ENCODE data around the gene NT5C3A.
A peak's percentile ranks its signal among the peaks of the same experiment; 100 is the strongest.

NT5C3A gene

DNA sequence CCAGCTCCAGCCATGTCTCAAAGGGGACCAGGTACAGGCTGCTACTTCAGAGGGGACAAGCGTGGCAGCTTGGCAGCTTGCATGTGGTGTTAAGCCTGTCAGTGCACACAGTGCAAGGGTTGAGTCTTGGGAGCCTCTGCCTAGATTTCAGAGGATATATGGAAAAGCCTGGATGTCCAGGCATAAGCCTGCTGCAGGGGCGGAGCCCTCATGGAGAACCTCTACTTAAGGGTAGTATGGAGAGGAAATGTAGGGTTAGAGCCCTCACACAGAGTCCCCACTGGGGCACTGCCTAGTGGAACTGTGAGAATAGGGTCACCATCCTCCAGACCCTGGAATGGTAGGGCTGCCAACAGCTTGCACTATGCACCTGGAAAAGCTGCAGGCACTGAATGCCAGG is 7.7 kb upstream of the NT5C3A start:
- Histone ChIP-seq H3K9ac (ENCODE audit: low read length) (no peak overlapping the region), H3K4me1 (ENCODE audit: control insufficient read depth, insufficient read depth, low read length) (no peaks in the 10 kb centered on the region), H3K36me3 (ENCODE audit: control insufficient read depth, insufficient read depth, low read length) (no peaks in the 10 kb centered on the region), H3K4me3 (ENCODE audit: low read length) (no peak overlapping the region), H3K27me3 (ENCODE audit: control insufficient read depth, insufficient read depth, low read length) (no peaks in the 10 kb centered on the region), H3K9me3 (ENCODE audit: control insufficient read depth, low read length) (no peaks in the 10 kb centered on the region)

GRCh38 chr7:33067921-33068320 is 5.3 kb upstream of the NT5C3A start:
- Histone ChIP-seq H3K9me3 (ENCODE audit: control insufficient read depth, low read length) (no peaks in the 10 kb centered on the region), H3K36me3 (ENCODE audit: control insufficient read depth, insufficient read depth, low read length) (no peaks in the 10 kb centered on the region), H3K9ac (ENCODE audit: low read length) (no peak overlapping the region), H3K4me1 (ENCODE audit: control insufficient read depth, insufficient read depth, low read length) (peaks cover 4% of the 10 kb centered on the region), H3K27me3 (ENCODE audit: control insufficient read depth, insufficient read depth, low read length) (no peaks in the 10 kb centered on the region), H3K4me3 (ENCODE audit: low read length) (no peak overlapping the region)

DNA sequence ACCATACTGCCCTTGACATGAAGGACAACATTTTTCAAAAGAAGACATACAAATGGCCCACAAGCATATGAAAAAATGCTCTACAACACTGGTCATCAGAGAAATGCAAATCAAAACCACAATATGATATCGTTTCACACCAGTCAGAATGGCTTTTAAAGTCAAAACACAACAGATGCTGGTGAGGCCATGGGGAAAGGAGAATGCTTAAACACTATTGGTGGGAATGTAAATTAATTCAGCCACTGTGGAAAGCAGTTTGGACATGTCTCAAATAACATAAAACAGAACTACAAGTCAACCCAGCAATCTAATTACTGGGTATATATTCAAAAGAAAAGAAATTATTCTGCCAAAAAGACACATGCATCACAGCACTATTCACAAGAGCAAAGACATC is 4.2 kb upstream of the NT5C3A start:
- Histone ChIP-seq H3K4me1 (ENCODE audit: control insufficient read depth, insufficient read depth, low read length) (peaks cover 4% of the 10 kb centered on the region), H3K36me3 (ENCODE audit: control insufficient read depth, insufficient read depth, low read length) (no peaks in the 10 kb centered on the region), H3K27me3 (ENCODE audit: control insufficient read depth, insufficient read depth, low read length) (no peaks in the 10 kb centered on the region), H3K4me3 (ENCODE audit: low read length) (no peak overlapping the region), H3K9me3 (ENCODE audit: control insufficient read depth, low read length) (no peaks in the 10 kb centered on the region), H3K9ac (ENCODE audit: low read length) (no peak overlapping the region)

DNA sequence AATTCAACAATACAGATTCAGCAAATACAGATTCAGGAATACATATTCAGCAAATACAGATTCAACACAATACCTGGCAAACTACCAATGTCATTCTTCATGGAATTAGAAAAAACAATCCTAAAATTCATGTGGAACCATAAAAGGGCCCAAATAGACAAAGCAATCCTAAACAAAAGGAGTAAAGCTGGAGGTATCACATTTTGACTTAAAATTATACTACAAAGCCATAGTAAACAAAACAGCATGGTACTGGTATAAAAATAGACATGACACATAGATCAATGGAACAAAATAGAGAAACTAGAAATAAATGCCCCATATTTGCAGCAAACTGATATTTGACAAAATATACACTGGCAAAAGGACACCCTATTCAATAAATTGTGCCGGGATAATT is 3.4 kb upstream of the NT5C3A start:
- no peak overlapping the region for H3K9ac ChIP-seq (ENCODE audit: low read length)
- H3K4me3 ChIP-seq (ENCODE audit: low read length) = no peak overlapping the region
- H3K27me3 ChIP-seq (ENCODE audit: control insufficient read depth, insufficient read depth, low read length) = no peaks in the 10 kb centered on the region
- no peaks in the 10 kb centered on the region for H3K9me3 ChIP-seq (ENCODE audit: control insufficient read depth, low read length)
- no peaks in the 10 kb centered on the region for H3K36me3 ChIP-seq (ENCODE audit: control insufficient read depth, insufficient read depth, low read length)
- peaks cover 4% of the 10 kb centered on the region for H3K4me1 ChIP-seq (ENCODE audit: control insufficient read depth, insufficient read depth, low read length)

DNA sequence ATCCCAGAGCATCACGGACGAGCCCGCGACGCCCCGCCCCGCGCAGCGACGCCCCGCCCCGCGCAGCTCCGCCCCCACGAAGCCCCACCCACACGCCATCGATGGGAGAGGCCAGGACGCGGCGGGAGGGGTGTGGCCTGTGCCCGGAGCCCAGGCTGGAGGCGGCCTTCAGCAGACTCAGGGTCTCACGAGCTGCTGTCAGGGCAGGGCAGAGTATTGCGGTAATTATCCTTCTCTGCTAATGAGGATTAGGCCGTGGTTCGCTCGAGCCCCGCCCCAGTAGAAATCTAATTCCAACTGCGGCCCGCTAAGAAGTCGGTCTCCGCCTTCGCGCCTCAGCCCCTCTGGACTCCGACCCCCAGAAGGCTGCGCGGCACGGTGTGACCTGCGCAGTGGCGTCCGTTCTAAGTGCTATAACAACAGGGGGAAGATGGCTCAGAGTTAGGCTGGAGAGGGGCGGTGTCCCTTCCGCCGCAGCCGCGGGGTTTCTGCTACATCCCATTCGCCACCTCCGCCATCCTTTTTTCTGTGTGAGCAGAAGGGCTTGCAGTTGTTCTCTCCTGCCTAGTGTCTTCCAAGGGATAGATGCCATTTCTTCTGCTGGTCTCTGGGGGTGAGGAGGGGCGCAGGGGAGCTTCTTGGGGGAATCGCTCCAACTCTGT is 337 bp upstream of the NT5C3A start:
- peak overlapping the region; percentile 89 for H3K9ac ChIP-seq (ENCODE audit: low read length)
- peak overlapping the region; percentile 71 for H3K4me3 ChIP-seq (ENCODE audit: low read length)
- no peaks in the 10 kb centered on the region for H3K36me3 ChIP-seq (ENCODE audit: control insufficient read depth, insufficient read depth, low read length)
- no peaks in the 10 kb centered on the region for H3K9me3 ChIP-seq (ENCODE audit: control insufficient read depth, low read length)
- H3K27me3 ChIP-seq (ENCODE audit: control insufficient read depth, insufficient read depth, low read length) = no peaks in the 10 kb centered on the region
- peaks cover 4% of the 10 kb centered on the region for H3K4me1 ChIP-seq (ENCODE audit: control insufficient read depth, insufficient read depth, low read length)

DNA sequence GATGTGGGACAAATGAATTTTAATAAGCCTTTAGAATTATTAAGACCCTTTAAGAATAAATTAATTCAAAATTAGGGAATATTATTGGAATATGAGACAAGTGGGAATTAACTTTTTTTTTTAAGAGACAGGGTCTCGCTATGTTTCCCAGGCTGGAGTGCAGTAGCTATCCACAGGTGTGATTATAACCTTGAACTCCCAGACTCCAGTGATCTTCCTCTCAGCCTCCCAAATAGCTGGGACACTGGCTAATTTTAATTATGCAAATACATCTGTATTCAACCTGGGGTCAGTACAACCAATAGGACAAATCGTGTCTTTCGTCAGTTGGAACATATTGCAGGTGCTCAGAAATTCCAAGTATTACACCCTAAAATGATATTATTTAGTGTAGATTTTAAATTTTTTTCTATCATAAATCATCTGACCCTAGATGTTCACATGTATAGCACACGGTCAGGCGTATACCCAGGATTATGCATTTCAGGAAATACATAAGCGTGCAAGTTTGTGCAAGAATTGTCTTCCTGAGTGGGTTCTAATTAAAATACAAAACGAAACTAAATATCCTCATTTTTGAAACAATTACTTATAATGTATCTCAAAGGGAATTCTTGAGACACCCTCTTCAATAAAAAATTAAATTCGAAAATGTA is 1.2 kb downstream of the NT5C3A start:
- Histone ChIP-seq H3K27me3 (ENCODE audit: control insufficient read depth, insufficient read depth, low read length) (no peaks in the 10 kb centered on the region), H3K36me3 (ENCODE audit: control insufficient read depth, insufficient read depth, low read length) (no peaks in the 10 kb centered on the region), H3K9ac (ENCODE audit: low read length) (peak overlapping the region; percentile 89), H3K9me3 (ENCODE audit: control insufficient read depth, low read length) (no peaks in the 10 kb centered on the region), H3K4me3 (ENCODE audit: low read length) (no peak overlapping the region), H3K4me1 (ENCODE audit: control insufficient read depth, insufficient read depth, low read length) (peaks cover 4% of the 10 kb centered on the region)

GRCh38 chr7:33059635-33060034 is 2.9 kb downstream of the NT5C3A start:
- Histone ChIP-seq H3K4me1 (ENCODE audit: control insufficient read depth, insufficient read depth, low read length) (peaks cover 4% of the 10 kb centered on the region), H3K9ac (ENCODE audit: low read length) (no peak overlapping the region), H3K9me3 (ENCODE audit: control insufficient read depth, low read length) (no peaks in the 10 kb centered on the region), H3K36me3 (ENCODE audit: control insufficient read depth, insufficient read depth, low read length) (no peaks in the 10 kb centered on the region), H3K27me3 (ENCODE audit: control insufficient read depth, insufficient read depth, low read length) (no peaks in the 10 kb centered on the region), H3K4me3 (ENCODE audit: low read length) (no peak overlapping the region)

DNA sequence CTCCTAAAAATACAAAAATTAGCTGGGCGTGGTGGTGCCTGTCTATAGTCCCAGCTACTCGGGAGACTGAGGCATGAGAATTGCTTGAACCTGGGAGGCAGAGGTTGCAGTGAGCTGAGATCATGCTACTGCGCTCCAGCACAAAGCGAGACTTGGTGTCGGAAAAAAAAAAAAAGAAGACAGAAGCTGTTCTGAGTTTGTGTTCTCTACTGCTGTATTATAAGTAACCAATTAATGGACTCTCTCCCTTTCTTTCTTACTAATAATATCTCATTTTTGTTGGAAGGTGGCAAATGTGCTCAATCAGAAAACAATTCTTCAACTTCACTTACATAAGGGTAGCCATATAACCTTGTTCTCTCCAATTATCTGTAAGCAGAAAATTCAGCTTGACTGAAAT is 7.4 kb downstream of the NT5C3A start:
- no peaks in the 10 kb centered on the region for H3K27me3 ChIP-seq (ENCODE audit: control insufficient read depth, insufficient read depth, low read length)
- no peaks in the 10 kb centered on the region for H3K36me3 ChIP-seq (ENCODE audit: control insufficient read depth, insufficient read depth, low read length)
- no peak overlapping the region for H3K4me3 ChIP-seq (ENCODE audit: low read length)
- peaks cover 12% of the 10 kb centered on the region for H3K4me1 ChIP-seq (ENCODE audit: control insufficient read depth, insufficient read depth, low read length)
- no peaks in the 10 kb centered on the region for H3K9me3 ChIP-seq (ENCODE audit: control insufficient read depth, low read length)
- H3K9ac ChIP-seq (ENCODE audit: low read length) = no peak overlapping the region

DNA sequence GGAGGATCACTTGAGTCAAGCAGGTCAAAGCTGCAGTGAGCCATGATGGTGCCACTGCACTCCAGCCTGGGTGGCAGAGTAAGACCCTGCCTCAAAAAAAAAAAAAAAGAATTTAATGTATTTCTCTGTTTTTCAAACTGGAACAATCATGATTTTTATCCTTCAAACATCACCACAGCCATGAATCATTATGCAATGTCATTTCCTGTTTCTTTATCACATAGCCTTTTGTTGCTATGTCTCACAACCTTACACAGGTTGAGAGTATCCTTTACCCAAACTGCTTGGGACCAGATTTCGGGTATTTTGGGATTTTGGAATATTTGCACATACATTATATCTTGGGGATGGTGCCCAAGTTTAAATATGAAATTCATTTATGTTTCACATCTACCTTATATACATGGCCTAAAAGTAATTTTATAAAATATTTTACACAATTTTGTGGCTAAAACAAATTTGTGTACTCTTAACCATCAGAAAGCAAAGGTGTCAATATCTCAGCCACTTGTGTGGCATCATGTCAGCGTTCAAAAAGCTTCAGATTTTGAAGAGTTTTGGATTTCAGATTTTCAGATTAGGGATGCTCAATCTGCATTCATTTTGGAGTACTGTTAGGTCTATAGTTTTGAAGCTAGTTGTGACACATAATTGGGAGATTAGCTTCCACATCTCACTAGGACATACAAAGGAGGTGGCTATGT is 8.2 kb downstream of the NT5C3A start:
- H3K4me3 ChIP-seq (ENCODE audit: low read length) = no peak overlapping the region
- H3K27me3 ChIP-seq (ENCODE audit: control insufficient read depth, insufficient read depth, low read length) = no peaks in the 10 kb centered on the region
- no peaks in the 10 kb centered on the region for H3K36me3 ChIP-seq (ENCODE audit: control insufficient read depth, insufficient read depth, low read length)
- no peak overlapping the region for H3K9ac ChIP-seq (ENCODE audit: low read length)
- peaks cover 16% of the 10 kb centered on the region for H3K4me1 ChIP-seq (ENCODE audit: control insufficient read depth, insufficient read depth, low read length)
- no peaks in the 10 kb centered on the region for H3K9me3 ChIP-seq (ENCODE audit: control insufficient read depth, low read length)

GRCh38 chr7:33053721-33054120 is 8.9 kb downstream of the NT5C3A start:
- H3K4me1 ChIP-seq (ENCODE audit: control insufficient read depth, insufficient read depth, low read length) = peaks cover 16% of the 10 kb centered on the region
- no peak overlapping the region for H3K4me3 ChIP-seq (ENCODE audit: low read length)

GRCh38 chr7:33050535-33051318 is 11.8 kb downstream of the NT5C3A start:
- no peak overlapping the region for H3K4me3 ChIP-seq (ENCODE audit: low read length)
- no peaks in the 10 kb centered on the region for H3K36me3 ChIP-seq (ENCODE audit: control insufficient read depth, insufficient read depth, low read length)
- H3K9me3 ChIP-seq (ENCODE audit: control insufficient read depth, low read length) = no peaks in the 10 kb centered on the region
- H3K4me1 ChIP-seq (ENCODE audit: control insufficient read depth, insufficient read depth, low read length) = peaks cover 25% of the 10 kb centered on the region
- H3K9ac ChIP-seq (ENCODE audit: low read length) = no peak overlapping the region
- H3K27me3 ChIP-seq (ENCODE audit: control insufficient read depth, insufficient read depth, low read length) = no peaks in the 10 kb centered on the region

More at GRCh38 chr7:33053721-33054120, 8.9 kb downstream of the NT5C3A start:
- no peaks in the 10 kb centered on the region for H3K9me3 ChIP-seq (ENCODE audit: control insufficient read depth, low read length)
- no peaks in the 10 kb centered on the region for H3K27me3 ChIP-seq (ENCODE audit: control insufficient read depth, insufficient read depth, low read length)
- no peaks in the 10 kb centered on the region for H3K36me3 ChIP-seq (ENCODE audit: control insufficient read depth, insufficient read depth, low read length)
- H3K9ac ChIP-seq (ENCODE audit: low read length) = no peak overlapping the region

DNA sequence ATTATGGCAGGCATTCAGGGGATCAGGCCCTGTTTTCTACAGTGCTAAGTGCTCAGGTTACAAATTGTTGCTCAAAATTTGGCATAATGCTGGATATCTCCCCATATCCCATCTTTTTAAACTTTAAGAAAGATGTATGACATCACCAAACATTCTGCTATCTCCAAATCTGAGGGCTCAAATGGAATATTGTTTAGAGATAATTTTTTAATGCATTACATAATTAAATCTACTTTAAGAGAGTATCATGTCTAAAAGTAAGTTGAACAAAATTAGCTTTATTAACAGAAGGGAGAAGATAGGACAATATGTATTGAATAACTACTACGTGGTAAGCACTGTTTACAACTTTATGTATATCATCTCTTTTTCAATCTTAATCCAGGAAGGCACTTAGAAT is 13.9 kb downstream of the NT5C3A start:
- Histone ChIP-seq H3K27me3 (ENCODE audit: control insufficient read depth, insufficient read depth, low read length) (no peaks in the 10 kb centered on the region), H3K4me1 (ENCODE audit: control insufficient read depth, insufficient read depth, low read length) (peaks cover 35% of the 10 kb centered on the region), H3K9me3 (ENCODE audit: control insufficient read depth, low read length) (no peaks in the 10 kb centered on the region), H3K36me3 (ENCODE audit: control insufficient read depth, insufficient read depth, low read length) (no peaks in the 10 kb centered on the region), H3K4me3 (ENCODE audit: low read length) (no peak overlapping the region), H3K9ac (ENCODE audit: low read length) (no peak overlapping the region)
